ENCODE results near the gene EDNRB.
"Not testable (repeated sequence)": the region's sequence is repeated elsewhere in the genome, so short reads cannot be mapped to it uniquely, and the experiment has no call there.

- TF ChIP-seq, protein P1, sequence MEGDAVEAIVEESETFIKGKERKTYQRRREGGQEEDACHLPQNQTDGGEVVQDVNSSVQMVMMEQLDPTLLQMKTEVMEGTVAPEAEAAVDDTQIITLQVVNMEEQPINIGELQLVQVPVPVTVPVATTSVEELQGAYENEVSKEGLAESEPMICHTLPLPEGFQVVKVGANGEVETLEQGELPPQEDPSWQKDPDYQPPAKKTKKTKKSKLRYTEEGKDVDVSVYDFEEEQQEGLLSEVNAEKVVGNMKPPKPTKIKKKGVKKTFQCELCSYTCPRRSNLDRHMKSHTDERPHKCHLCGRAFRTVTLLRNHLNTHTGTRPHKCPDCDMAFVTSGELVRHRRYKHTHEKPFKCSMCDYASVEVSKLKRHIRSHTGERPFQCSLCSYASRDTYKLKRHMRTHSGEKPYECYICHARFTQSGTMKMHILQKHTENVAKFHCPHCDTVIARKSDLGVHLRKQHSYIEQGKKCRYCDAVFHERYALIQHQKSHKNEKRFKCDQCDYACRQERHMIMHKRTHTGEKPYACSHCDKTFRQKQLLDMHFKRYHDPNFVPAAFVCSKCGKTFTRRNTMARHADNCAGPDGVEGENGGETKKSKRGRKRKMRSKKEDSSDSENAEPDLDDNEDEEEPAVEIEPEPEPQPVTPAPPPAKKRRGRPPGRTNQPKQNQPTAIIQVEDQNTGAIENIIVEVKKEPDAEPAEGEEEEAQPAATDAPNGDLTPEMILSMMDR (IDR thresholded peaks at IDR 0.05), result not testable (repeated sequence)
- TF ChIP-seq ZFX (IDR thresholded peaks at IDR 0.05; ENCODE audit: borderline replicate concordance), result not testable (repeated sequence)
Measured at GRCh38 chr13:77848050-77848449, 70.6 kb downstream of the EDNRB start.

Measured in 22Rv1 (cell line).